Tibial nerve (tissue), 4 donors: ENCODE results near the gene BCL2L13.

ENCODE experiments used
- EP300 ChIP-seq, 2 donors: sonication (generic); formaldehyde crosslinking; IDR thresholded peaks; one replicate each; pipeline ENCODE4 v1.6.1; 2017; ENCODE audit warnings: antibody characterized with exemption in 2 of 2, mild to moderate bottlenecking in 1 of 2
- POLR2A ChIP-seq, 2 donors: fragments of 450-650 bp; IDR thresholded peaks; one replicate each; pipeline ENCODE4 v1.6.1; 2017; ENCODE audit warnings: antibody characterized with exemption in 2 of 2, mild to moderate bottlenecking in 2 of 2, moderate library complexity in 2 of 2
- TF ChIP-seq, protein P1 (sequence below), 5 experiments: fragments of 200-600 bp in 3 of 5; fragments of 450-650 bp in 2 of 5; sonication (generic) in 3 of 5; IDR thresholded peaks; one replicate each; pipeline ENCODE4 v1.5.1; 2016 to 2019; ENCODE audit warnings: antibody characterized with exemption in 5 of 5, mild to moderate bottlenecking in 3 of 5, moderate library complexity in 2 of 5

DNA sequence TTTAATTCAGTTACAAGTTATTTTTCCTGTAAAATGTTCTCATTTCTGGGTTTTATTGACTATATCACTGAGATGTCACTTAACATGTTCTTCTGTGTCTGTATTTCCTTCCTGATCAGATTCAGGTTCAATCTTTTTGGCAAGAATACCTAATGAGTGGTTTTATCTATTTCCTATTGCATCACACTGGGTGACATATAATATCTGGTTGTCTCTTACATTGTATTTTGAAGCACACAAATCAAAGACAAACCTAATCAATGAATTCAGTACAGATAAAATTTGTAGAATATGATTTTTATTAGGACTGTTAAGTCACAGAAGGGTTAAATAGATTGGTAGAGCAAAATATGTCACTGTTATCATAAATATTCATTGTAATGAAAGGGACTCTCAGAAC is 60.4 kb downstream of the BCL2L13 start:
- TF ChIP-seq, protein P1, sequence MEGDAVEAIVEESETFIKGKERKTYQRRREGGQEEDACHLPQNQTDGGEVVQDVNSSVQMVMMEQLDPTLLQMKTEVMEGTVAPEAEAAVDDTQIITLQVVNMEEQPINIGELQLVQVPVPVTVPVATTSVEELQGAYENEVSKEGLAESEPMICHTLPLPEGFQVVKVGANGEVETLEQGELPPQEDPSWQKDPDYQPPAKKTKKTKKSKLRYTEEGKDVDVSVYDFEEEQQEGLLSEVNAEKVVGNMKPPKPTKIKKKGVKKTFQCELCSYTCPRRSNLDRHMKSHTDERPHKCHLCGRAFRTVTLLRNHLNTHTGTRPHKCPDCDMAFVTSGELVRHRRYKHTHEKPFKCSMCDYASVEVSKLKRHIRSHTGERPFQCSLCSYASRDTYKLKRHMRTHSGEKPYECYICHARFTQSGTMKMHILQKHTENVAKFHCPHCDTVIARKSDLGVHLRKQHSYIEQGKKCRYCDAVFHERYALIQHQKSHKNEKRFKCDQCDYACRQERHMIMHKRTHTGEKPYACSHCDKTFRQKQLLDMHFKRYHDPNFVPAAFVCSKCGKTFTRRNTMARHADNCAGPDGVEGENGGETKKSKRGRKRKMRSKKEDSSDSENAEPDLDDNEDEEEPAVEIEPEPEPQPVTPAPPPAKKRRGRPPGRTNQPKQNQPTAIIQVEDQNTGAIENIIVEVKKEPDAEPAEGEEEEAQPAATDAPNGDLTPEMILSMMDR (IDR thresholded peaks at IDR 0.05): no peak
- TF ChIP-seq POLR2A (IDR thresholded peaks at IDR 0.05) (no peak), EP300 (IDR thresholded peaks at IDR 0.05) (no peak)
